AG04449 (cell line): Measurements from ENCODE around the gene MAN1C1.

Experiments used
- CTCF ChIA-PET: fragments of 350-600 bp; formaldehyde crosslinking; extraction: SDS; loops from one replicate; lab custom pipeline; 2021; ENCODE audit warnings: antibody characterized with exemption; lab: Yijun Ruan, JAX
- POLR2A ChIA-PET: fragments of 400-600, 350-600 bp; formaldehyde crosslinking; extraction: SDS; loops from one replicate; lab custom pipeline; 2020; ENCODE audit warnings: antibody characterized with exemption, inconsistent platforms; lab: Yijun Ruan, JAX
- DNase-seq: peaks from one replicate; pipeline ENCODE4 v3.0.0-alpha.2; 2010; ENCODE audit warnings: low read depth, low spot score
- H3K4me3 ChIP-seq: 2 replicates; pipeline ENCODE4 v1.5.1; 2011; ENCODE audit warnings: low read depth, mild to moderate bottlenecking, control low read depth, low read length
- CTCF ChIP-seq: IDR thresholded peaks from one replicate; pipeline ENCODE4 v1.5.1; 2011; ENCODE audit warnings: mild to moderate bottlenecking, moderate library complexity, low read length, control low read depth, inconsistent platforms; ENCODE audit not compliant: insufficient read depth; ENCODE audit errors: missing control alignments

The MAN1C1 gene

GRCh38 chr1:25813734-25814471 is 197.3 kb downstream of the MAN1C1 start:
- POLR2A ChIA-PET = no interaction called here
- TF ChIP-seq CTCF = no peak
- DNase-seq = no peak
- H3K4me3 ChIP-seq = no peak overlapping the region
- CTCF ChIA-PET = interaction anchor here (1.5 to 24.7 kb wide), 4 partner anchors 9 to 202 kb away, joined by 3 to 468 read pairs (median 40); partner anchors contain the start of genes MAN1C1 and SELENON

GRCh38 chr1:25814549-25815087 is 198.0 kb downstream of the MAN1C1 start:
- ChIA-PET POLR2A (no interaction called here), CTCF (interaction anchor here (1.5 to 24.7 kb wide), 3 partner anchors 9 to 202 kb away, joined by 3 to 468 read pairs (median 4); partner anchors contain the start of gene MAN1C1)
- no peak for TF ChIP-seq CTCF
- no peak for DNase-seq
- H3K4me3 ChIP-seq = no peak overlapping the region

DNA sequence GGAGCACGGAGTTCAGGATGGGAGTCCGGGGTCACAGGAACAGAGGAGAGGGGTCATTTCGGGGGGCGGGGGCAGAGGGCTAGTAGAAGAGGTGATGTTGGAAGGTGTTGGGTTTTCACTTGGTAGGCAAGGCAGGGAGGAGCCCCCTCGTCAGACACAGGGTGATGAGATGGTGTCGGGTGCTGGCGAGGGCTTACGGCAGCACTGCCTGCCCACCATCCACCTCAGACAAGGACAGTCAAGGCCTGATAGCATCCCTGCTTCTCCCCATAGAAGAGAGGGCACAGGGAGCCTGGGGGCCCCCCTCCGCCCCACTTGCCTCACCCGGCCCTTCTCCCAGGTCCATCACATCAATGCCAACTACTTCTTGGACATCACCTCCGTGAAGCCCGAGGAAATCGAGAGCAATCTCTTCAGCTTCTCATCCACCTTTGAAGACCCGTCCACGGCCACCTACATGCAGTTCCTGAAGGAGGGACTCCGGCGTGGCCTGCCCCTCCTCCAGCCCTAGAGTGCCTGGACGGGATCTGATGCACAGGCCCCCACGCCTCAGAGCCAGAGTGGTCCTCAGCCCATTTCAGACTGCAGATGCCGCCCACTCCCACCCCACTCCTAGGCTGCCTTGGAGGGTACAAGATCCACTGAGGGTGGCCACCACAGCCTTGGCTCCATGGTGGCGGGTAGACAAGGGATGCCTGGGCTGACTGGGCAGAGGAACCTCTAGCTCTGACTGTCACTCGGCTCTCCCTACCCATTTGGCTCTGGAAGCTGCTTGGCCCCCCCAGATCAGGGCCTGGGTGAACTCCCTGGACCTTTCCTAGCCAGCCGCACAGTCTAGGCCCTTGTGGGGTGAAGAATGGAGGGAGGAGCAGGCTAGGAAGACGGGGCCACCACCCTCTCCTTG is 198.9 kb downstream of the MAN1C1 start:
- H3K4me3 ChIP-seq = no peak overlapping the region
- ChIA-PET POLR2A (interaction anchor here (0.6 kb wide), 1 partner anchor 126 kb away, joined by 3 read pairs; no protein-coding TSS in a partner anchor), CTCF (interaction anchor here (1.5 to 24.7 kb wide), 3 partner anchors 10 to 203 kb away, joined by 3 to 468 read pairs (median 4); partner anchors contain the start of gene MAN1C1)
- no peak for DNase-seq
- TF ChIP-seq CTCF = no peak

DNA sequence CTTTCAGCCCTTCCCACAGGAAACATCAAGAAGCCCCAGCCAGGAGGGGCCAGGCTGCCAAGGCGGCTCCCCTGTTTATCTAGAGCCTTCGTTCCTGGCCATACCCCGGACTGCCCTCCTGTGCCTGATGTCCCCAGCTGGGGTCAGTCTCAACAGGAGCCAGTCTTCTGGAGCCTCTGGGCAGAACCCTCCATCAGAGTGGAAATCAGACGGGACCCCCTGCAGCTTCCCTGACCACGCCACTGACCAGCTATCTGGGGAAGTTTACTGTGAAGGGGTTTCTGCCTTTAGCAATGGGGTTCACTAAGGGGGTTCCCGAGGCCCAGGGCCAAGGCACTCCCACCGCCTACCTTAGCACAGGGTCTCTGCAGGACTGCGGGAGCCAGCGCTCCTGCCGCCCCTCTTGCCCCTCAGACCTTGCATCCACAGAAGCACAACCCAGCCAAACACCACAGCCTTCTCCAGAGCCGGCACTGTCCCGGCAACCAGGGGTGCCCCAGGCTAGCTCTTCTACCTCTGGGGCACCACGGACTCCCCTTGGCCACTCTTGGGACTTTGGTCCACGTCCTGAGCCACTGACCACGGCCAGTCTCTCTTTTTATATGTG is 199.6 kb downstream of the MAN1C1 start:
- no peak for DNase-seq
- ChIA-PET POLR2A (no interaction called here), CTCF (no interaction called here)
- H3K4me3 ChIP-seq = no peak overlapping the region
- no peak for TF ChIP-seq CTCF

GRCh38 chr1:25817840-25818501 is 201.4 kb downstream of the MAN1C1 start:
- ChIA-PET CTCF (interaction anchor here (0.6 to 2.6 kb wide), 4 partner anchors 9 to 209 kb away, joined by 3 to 12 read pairs (median 4); no protein-coding TSS in a partner anchor), POLR2A (no interaction called here)
- no peak overlapping the region for H3K4me3 ChIP-seq
- TF ChIP-seq CTCF = no peak
- DNase-seq = no peak
